Measurements from ENCODE around the gene LYSMD3. TPM values are rescaled to one million over a fixed set of nuclear protein-coding genes. Genes with fewer than 3 reads are reported as not detected.
A peak's percentile ranks its signal among the peaks of the same experiment; 100 is the strongest.

Gene LYSMD3
- polyA plus RNA-seq, 2 of the 4 experiments (the other 2 are of a cell fraction): 10.6 to 24.1 TPM

DNA sequence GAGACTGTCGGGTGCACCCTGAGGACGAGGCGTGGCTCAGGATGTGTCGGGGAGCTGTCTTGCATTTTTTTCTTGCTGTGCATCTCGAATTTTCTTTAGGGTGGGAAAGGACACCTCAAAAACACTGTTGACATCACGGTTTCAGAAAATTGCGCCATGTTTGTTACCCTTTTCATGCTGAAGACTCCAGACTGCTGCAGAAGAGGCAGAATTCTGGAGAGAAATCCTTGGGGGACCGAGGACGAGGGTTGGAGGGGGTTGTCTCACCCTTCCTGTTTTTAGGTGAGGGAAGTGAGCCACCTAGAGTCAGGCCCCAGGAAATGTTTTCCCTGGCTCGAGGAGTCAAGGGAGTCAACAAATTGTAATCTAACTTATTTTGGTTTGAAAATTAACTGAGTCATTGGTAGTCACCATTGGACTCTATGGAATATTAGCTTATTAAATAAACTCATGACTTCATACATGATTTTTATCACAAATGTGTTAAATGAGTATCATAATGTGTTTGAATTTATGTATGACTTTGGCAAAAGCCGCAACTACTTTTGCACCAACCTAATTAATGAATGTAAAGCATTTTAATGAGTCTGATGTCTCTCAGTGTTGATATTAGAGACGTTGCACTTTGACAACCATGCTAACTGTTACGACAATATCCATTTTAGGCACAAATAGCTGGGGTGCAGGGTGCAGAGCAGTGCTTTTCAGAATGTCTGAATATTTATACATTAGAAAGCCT lies 724 bp upstream of the LYSMD3 start:
- FAIRE-seq (no peak), ATAC-seq (peak; percentile 82 to 85), DNase-seq (ENCODE audit: low read depth in 1 of 2, low spot score in 1 of 2) (peak; percentile 78)
- Histone ChIP-seq H3K27ac (peak overlapping the region; percentile 86 to 89), H3K4me1 (peaks cover 21% of the 10 kb centered on the region), H3K9me3 (no peaks in the 10 kb centered on the region), H3K4me3 (peak overlapping the region; percentile 95), H3K4me2 (peak overlapping the region; percentile 71)
- ChIA-PET CTCF (interaction anchor here (0.6 to 3.7 kb wide), 32 partner anchors 9 to 342 kb away, joined by 3 to 60 read pairs (median 4); partner anchors contain the start of gene ADGRV1), POLR2A (interaction anchor here (2.5 to 3.1 kb wide), 2 partner anchors 56 to 120 kb away, joined by 13 read pairs; partner anchors contain the start of genes CETN3, MBLAC2 and POLR3G)
- no peak for TF ChIP-seq TFCP2L1 (CRISPR knock-in tag; IDR thresholded peaks at IDR 0.05)
- TF ChIP-seq, protein P1, sequence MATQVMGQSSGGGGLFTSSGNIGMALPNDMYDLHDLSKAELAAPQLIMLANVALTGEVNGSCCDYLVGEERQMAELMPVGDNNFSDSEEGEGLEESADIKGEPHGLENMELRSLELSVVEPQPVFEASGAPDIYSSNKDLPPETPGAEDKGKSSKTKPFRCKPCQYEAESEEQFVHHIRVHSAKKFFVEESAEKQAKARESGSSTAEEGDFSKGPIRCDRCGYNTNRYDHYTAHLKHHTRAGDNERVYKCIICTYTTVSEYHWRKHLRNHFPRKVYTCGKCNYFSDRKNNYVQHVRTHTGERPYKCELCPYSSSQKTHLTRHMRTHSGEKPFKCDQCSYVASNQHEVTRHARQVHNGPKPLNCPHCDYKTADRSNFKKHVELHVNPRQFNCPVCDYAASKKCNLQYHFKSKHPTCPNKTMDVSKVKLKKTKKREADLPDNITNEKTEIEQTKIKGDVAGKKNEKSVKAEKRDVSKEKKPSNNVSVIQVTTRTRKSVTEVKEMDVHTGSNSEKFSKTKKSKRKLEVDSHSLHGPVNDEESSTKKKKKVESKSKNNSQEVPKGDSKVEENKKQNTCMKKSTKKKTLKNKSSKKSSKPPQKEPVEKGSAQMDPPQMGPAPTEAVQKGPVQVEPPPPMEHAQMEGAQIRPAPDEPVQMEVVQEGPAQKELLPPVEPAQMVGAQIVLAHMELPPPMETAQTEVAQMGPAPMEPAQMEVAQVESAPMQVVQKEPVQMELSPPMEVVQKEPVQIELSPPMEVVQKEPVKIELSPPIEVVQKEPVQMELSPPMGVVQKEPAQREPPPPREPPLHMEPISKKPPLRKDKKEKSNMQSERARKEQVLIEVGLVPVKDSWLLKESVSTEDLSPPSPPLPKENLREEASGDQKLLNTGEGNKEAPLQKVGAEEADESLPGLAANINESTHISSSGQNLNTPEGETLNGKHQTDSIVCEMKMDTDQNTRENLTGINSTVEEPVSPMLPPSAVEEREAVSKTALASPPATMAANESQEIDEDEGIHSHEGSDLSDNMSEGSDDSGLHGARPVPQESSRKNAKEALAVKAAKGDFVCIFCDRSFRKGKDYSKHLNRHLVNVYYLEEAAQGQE (IDR thresholded peaks at IDR 0.05): no peak
- TF ChIP-seq POLR2AphosphoS2 (conservative IDR thresholded peaks at IDR 0.05; ENCODE audit: low read length): no peak
- no peak for TF ChIP-seq CEBPB (IDR thresholded peaks at IDR 0.05)
- no peak for TF ChIP-seq NPAS2 (CRISPR knock-in tag; IDR thresholded peaks at IDR 0.05; ENCODE audit: borderline replicate concordance)
- TF ChIP-seq KDM1A (IDR thresholded peaks at IDR 0.05; ENCODE audit: low read depth): no peak
- no peak for TF ChIP-seq RFX5 (IDR thresholded peaks at IDR 0.05)
- 0 out of 2 replicates have a peak, but pooled peaks have one; percentile 49 for TF ChIP-seq KDM5A (IDR thresholded peaks at IDR 0.05)
- no peak for TF ChIP-seq MYC (IDR thresholded peaks at IDR 0.05; ENCODE audit: borderline replicate concordance, low read length)
- no peak for TF ChIP-seq HOXA7 (CRISPR knock-in tag; IDR thresholded peaks at IDR 0.05)
- no peak for TF ChIP-seq ZSCAN20 (CRISPR knock-in tag; IDR thresholded peaks at IDR 0.05)
- no peak for TF ChIP-seq ZFP36 (IDR thresholded peaks at IDR 0.05; ENCODE audit: borderline replicate concordance, partially characterized antibody)
- TF ChIP-seq NR3C1 (IDR thresholded peaks at IDR 0.05): no peak
- no peak for TF ChIP-seq EHMT2 (IDR thresholded peaks at IDR 0.05; ENCODE audit: low read depth)
- peak in 1 of 2 experiments; percentile 14; a peak in 1 of 5 replicates for TF ChIP-seq JUN (IDR thresholded peaks at IDR 0.05)
- no peak for TF ChIP-seq JUNB (IDR thresholded peaks at IDR 0.05)
- no peak for TF ChIP-seq MAFK (IDR thresholded peaks at IDR 0.05; ENCODE audit: partially characterized antibody)
- peak; percentile 66 for TF ChIP-seq SMC3 (IDR thresholded peaks at IDR 0.05)
- no peak for TF ChIP-seq ZC3H11A (IDR thresholded peaks at IDR 0.05)
- TF ChIP-seq, protein P2, sequence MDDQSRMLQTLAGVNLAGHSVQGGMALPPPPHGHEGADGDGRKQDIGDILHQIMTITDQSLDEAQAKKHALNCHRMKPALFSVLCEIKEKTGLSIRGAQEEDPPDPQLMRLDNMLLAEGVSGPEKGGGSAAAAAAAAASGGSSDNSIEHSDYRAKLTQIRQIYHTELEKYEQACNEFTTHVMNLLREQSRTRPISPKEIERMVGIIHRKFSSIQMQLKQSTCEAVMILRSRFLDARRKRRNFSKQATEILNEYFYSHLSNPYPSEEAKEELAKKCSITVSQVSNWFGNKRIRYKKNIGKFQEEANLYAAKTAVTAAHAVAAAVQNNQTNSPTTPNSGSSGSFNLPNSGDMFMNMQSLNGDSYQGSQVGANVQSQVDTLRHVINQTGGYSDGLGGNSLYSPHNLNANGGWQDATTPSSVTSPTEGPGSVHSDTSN (IDR thresholded peaks at IDR 0.05): no peak
- TF ChIP-seq, protein P3, sequence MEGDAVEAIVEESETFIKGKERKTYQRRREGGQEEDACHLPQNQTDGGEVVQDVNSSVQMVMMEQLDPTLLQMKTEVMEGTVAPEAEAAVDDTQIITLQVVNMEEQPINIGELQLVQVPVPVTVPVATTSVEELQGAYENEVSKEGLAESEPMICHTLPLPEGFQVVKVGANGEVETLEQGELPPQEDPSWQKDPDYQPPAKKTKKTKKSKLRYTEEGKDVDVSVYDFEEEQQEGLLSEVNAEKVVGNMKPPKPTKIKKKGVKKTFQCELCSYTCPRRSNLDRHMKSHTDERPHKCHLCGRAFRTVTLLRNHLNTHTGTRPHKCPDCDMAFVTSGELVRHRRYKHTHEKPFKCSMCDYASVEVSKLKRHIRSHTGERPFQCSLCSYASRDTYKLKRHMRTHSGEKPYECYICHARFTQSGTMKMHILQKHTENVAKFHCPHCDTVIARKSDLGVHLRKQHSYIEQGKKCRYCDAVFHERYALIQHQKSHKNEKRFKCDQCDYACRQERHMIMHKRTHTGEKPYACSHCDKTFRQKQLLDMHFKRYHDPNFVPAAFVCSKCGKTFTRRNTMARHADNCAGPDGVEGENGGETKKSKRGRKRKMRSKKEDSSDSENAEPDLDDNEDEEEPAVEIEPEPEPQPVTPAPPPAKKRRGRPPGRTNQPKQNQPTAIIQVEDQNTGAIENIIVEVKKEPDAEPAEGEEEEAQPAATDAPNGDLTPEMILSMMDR (IDR thresholded peaks at IDR 0.05): peak; percentile 89
- no peak for TF ChIP-seq RCOR1 (IDR thresholded peaks at IDR 0.05; ENCODE audit: low read depth, low read length)
- TF ChIP-seq ESRRA (IDR thresholded peaks at IDR 0.05; ENCODE audit: borderline replicate concordance, low read length): no peak
- TF ChIP-seq MAZ (IDR thresholded peaks at IDR 0.05; ENCODE audit: borderline replicate concordance, low read depth, low read length): no peak
- peak; percentile 83 to 89 for TF ChIP-seq RAD21 (conservative IDR thresholded peaks at IDR 0.05 in 1 of 2, IDR thresholded peaks at IDR 0.05 in 1 of 2)
- no peak for TF ChIP-seq ZNF302 (CRISPR knock-in tag; IDR thresholded peaks at IDR 0.05)
- no peak for TF ChIP-seq NFE2L2 (conservative IDR thresholded peaks at IDR 0.05; ENCODE audit: low read length)
- TF ChIP-seq CHD4 (IDR thresholded peaks at IDR 0.05; ENCODE audit: borderline replicate concordance): no peak
- 6% methylated on average over 13 of the region's 13 CpGs for WGBS (ENCODE audit: missing lambda C conversion rate)
